Measurements from ENCODE around the gene CDAN1.

Gene CDAN1

DNA sequence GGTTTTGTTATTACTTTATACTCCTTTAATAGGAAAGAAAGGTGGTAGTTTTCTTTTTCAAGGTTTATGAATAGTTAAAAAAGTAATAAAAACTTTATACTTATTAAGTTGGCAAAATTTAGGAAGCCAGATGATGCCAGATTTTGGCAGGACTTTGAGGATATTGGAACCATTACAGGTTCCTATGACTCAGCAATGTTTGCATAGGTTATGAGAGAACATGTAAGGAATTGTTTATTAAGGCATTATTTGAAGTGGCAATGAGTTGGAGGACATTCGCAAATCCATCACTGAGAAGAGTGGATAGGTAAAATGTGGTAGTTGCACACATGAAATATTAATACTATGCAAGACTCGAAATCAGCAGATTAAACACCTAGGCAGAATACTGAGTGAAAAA lies 29.9 kb downstream of the CDAN1 start:
- DNase-seq (ENCODE audit: low read depth in 3 of 3): no peak

DNA sequence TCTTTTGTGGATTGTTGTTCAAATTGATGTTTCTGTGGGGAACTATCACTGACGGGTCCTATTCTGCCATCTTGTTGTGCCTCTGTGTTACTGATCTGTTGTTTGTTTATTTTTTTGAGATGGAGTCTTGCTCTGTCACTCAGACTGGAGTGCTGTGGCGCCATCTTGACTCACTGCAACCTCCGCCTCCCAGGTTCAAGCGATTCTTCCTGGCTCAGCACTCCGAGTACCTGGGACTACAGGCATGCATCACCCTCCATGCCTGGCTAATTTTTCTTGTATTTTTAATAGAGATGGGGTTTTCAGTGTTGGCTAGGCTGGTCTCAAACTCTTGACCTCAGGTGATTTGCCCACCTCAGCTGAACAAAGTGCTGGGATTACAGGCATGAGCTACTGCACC lies 31.6 kb downstream of the CDAN1 start:
- DNase-seq (ENCODE audit: low read depth in 3 of 3): no peak

DNA sequence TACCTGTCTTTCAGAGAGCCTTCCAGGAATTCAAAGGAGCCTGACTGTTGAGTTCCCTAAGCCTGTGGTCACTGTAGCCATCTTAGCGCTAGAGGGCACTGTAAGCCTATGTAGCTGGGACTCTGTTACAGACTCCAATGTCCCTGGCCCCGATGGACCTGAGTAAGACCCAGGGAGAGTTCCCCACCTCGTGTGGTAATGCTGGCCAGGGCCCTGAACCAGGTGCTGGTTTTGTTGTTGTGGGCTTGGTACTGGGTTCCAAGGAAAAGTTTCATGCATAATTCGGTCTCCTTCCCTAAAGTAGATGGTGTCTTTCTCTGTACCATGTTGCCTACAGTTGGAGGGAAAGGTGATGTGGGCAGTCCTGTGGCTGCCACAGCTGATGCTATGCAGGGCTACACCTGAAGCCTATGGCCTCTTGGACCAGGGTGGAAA lies 32.4 kb downstream of the CDAN1 start:
- DNase-seq (ENCODE audit: low read depth in 3 of 3): peak; percentile 29 to 57 (median 44)

DNA sequence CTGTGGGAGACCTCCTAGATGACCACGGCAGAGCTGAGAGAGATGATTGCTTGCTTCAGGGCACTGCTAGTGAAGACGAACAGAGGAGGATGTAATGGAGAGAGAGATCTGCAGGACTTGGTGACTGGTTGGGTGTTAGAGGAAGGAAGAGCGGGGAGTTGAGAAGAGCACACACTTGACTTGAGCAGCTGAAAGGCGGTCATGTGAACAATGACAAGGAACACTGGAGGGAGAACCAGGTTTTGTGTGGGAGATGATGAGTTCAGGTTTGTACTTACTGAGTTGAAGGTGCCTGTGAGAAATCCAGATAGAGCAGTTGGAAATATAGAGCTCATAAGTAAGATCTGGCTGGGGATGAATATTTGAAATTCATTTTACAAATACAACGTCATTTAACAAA lies 40.3 kb downstream of the CDAN1 start:
- no peak for DNase-seq (ENCODE audit: low read depth in 3 of 3)

DNA sequence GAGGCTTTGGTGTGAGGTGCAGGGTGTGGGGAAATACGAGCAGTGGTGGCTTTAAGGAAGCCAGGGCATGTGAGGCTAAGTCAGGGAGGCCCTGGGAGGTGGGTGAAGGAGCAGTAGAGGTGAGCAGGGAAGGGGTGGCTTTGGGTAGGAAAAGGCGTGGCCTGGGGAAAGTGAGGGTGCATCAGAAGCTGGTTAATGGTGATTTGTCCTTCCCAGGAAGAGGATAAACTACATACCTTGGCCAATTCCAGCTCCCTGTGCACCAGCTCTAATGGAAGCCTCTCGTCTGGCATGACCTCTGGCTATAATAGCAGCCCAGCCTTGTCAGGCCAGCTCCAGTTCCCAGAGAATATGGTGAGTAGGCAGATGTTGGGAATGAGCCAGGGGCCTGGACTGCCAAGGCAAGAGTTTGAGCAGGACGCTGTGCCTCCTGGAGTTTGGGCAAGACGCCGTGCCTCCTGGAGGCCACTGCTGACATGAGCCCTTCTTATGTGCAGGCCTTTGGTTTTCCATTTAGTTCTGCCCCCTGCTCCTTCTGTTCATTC lies 41.3 kb downstream of the CDAN1 start:
- no peak for DNase-seq (ENCODE audit: low read depth in 3 of 3)

DNA sequence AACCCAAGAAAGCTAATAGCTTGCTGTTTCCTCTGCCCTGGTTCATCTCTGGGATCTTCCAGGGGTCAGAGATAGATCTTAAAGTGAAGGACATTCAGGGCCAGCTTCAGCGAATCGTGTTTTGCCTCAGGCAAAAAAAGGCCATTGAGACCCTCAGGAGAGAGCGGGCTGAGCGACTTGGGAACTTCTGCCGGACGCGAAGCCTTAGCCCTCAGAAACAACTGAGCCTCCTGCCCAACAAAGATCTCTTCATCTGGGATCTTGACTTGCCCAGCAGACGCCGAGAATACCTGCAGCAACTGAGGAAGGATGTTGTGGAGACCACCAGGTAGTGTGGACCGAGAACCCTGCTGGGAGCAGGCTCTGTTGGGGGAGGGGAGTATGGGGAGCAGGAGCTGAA lies 42.5 kb downstream of the CDAN1 start:
- no peak for DNase-seq (ENCODE audit: low read depth in 3 of 3)

DNA sequence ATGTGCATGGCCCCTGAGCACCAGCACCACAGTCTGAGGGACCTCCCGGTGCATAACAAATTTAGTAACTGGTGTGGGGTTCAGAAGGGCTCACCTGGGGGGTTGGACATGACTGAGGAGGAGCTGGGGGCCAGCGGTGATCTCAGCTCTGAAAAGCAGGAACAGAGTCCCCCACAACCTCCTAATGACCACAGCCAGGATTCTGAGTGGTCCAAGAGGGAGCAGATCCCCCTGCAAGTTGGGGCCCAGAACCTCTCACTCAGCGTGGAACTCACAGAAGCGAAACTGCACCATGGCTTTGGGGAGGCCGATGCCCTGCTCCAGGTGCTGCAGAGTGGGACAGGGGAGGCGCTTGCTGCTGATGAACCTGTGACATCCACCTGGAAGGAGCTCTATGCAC lies 43.0 kb downstream of the CDAN1 start:
- DNase-seq (ENCODE audit: low read depth in 3 of 3): no peak

DNA sequence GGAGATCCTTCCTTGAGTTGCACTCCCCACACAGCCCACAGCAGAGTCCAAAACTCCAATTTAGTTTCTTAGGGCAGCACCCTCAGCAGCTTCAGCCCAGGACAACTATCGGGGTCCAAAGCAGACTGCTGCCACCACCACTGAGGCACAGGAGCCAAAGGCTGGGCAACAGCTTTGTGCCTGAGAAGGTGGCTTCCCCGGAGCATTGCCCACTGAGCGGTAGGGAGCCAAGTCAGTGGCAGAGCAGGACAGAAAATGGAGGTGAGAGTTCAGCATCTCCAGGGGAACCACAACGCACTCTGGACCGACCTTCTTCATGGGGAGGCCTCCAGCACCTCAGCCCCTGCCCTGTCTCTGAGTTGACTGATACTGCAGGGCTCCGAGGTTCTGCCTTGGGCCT lies 43.4 kb downstream of the CDAN1 start:
- no peak for DNase-seq (ENCODE audit: low read depth in 3 of 3)

DNA sequence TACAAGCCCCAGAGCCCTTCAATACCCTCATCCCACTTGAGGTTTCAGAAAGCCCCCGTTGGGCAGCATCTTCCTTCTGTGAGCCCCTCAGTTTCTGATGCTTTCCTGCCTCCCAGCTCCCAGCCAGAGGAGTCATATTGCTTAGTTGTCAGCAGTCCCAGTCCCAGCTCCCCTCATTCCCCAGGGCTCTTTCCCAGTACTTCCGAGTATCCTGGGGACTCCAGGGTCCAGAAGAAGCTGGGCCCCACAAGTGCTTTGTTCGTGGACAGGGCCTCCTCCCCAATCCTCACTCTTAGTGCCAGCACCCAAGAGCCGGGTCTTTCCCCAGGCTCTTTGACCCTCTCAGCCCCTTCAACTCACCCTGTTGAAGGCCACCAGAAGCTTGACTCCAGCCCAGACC lies 43.9 kb downstream of the CDAN1 start:
- DNase-seq (ENCODE audit: low read depth in 3 of 3): no peak

DNA sequence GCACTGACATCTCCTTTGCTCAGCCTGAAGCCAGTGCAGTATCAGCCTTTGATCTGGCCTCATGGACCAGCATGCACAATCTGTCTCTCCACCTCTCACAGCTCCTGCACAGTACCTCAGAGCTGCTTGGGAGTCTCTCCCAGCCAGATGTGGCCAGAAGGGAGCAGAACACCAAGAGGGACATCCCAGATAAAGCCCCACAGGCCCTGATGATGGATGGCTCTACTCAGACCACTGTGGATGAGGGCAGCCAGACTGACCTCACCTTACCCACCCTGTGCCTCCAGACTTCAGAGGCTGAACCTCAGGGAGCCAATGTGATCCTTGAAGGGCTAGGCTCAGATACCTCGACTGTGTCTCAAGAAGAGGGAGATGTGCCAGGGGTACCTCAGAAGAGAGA lies 44.4 kb downstream of the CDAN1 start:
- no peak for DNase-seq (ENCODE audit: low read depth in 3 of 3)

DNA sequence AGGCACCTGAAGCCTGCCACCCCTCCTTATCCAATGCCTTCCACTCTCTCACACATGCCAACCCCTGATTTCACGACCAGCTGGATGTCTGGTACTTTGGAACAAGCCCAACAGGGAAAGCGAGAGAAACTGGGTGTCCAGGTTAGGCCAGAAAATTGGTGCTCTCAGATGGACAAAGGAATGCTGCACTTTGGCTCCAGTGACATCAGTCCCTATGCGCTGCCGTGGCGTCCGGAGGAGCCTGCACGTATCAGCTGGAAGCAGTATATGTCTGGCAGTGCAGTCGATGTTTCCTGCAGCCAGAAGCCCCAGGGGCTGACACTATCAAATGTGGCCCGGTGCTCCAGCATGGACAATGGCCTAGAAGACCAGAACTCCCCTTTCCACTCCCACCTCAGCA lies 45.2 kb downstream of the CDAN1 start:
- DNase-seq (ENCODE audit: low read depth in 3 of 3): no peak

DNA sequence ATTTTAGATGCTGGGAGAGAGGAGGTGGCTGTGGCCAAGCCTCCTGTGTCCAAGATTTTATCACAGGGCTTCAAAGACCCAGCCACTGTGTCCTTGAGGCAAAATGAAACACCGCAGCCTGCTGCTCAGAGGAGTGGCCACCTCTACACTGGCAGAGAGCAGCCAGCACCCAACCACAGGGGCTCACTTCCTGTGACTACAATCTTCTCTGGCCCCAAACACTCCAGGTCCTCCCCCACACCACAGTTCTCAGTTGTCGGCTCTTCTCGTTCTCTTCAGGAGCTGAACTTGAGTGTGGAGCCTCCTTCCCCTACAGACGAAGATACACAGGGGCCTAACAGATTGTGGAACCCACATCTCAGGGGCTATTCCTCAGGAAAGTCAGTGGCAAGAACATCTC lies 45.6 kb downstream of the CDAN1 start:
- no peak for DNase-seq (ENCODE audit: low read depth in 3 of 3)

DNA sequence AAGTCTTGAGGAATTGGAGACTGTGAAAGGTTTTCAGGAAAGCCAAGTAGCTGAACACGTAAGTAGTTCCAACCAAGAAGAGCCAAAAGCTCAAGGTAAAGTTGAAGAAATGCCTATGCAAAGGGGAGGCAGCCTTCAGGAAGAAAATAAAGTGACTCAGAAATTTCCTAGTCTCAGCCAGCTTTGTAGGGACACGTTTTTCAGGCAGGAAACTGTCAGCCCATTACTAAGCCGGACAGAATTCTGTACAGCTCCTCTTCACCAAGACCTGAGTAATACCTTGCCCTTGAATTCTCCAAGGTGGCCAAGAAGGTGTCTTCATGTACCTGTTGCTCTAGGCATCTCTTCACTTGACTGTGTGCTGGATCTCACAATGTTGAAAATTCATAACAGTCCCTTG lies 48.6 kb downstream of the CDAN1 start:
- DNase-seq (ENCODE audit: low read depth in 3 of 3): no peak

DNA sequence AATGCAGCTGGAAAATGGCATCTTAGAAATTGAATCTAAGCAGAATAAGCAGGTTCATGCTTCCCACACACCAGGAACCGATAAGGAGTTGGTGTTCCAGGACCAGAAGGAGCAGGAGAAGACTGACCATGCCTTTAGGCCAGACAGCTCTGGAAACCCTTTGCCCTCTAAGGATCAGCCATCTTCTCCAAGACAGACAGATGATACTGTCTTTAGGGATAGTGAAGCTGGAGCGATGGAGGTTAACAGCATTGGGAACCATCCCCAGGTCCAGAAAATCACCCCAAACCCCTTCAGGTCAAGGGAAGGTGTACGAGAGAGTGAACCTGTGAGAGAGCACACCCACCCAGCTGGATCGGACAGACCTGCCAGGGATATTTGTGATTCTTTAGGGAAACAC lies 49.2 kb downstream of the CDAN1 start:
- no peak for DNase-seq (ENCODE audit: low read depth in 3 of 3)

DNA sequence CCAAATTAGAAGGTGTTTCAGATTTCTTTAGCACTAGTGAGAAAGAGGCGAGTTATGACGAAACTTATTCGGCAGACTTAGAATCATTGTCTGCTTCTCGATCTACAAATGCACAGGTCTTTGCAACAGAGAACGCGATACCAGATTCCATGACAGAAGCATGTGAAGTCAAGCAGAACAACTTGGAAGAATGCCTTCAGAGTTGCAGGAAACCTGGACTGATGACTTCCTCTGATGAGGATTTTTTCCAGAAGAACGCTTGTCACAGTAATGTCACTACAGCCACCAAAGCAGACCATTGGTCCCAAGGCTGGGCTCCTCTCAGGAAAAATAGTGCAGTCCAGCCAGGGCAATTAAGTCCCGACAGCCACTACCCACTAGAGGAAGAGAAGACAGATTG lies 50.6 kb downstream of the CDAN1 start:
- no peak for DNase-seq (ENCODE audit: low read depth in 3 of 3)

DNA sequence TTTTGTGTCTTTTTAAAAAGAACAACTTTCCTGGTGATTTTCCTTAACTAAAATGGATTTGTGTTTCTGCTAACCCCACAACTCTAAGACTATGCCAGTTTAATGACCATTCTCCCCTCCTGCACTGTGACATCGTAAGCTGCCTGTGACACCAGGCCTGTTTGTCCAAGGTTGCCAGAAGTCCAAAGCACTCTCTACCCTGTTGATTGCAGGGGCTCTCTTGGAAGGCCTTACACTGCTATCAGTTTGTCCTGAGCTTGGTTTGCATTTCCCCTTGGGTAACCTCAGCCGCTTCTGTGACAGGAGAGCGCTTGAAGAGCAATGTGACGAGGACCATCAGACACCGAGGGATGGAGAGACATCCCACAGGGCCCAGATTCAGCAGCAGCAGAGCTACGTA lies 55.8 kb downstream of the CDAN1 start:
- no peak for DNase-seq (ENCODE audit: low read depth in 3 of 3)

DNA sequence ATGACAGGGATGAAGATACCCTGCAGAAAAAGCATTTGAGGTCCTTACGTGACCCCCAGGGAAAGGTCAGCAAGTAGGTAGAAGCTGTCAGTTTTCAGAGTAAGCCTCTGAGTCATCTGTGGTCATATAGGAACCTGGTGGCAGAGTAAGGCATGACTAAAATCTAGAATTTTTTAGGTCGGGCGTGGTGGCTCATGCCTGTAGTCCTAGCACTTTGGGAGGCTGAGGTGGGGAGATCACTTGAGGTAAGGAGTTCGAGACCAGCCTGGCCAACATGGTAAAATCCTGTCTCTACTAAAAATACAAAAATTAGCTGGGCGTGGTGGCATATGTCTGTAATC lies 56.8 kb downstream of the CDAN1 start:
- peak in 2 of 3 experiments; percentile 4 to 47 for DNase-seq (ENCODE audit: low read depth in 3 of 3)

DNA sequence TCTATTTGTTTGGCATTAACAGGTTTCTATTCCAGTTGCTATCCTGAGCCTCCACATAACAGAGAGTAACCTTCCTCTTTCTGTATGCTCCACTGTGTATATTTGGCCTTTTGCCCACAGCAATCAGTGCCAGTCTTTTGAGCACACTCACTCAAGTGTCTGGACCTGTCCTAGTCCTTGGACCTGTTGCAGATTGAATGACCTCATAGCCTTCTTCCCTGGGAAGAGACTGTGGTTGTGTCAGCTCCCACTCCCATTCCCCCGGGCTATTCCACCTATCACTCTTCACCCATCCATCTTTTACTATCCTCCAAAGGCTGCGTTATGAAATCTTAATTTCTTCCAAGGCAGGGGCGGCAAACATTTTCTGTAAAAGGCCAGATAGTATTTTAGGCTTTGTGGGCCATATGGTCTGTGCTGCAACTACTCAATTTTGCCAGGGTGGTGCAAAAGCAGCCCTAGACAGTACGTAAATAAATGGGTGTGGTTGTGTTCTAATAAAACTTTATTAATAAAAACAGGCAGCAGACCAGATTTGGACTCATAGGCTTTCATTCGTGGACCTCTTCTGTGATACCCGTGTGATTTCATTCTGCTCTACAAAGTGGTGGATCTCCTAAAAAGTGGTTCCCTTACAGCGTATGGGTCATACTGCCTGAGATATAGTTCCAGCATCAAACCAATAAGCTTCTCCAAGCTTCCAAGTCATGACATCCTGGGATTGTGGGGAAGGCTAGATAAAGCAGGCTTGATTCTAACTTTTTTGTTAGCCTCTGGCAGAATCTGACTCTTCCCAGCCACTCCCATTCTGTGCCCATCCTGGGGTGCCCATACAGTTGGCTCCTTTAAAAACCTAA lies 57.4 kb downstream of the CDAN1 start:
- no peak for DNase-seq (ENCODE audit: low read depth in 3 of 3)

DNA sequence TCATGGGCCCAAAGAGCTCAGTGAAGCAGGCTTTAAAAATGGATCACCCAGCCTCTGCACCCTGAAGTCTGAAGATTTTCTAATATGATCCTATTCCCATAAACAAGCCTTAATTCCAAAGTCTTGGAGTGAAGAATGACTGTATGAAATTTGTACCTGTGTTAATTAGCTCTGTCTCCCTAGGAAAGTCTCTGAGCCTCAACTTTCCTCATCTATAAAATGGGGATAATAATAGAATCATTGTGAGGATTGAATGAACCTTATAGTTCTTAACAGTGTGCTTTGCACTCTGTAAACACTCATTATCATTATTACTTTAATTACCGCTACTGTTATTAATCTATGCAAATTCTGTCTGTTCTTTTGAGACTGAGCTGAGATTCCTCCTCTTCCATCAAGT lies 61.9 kb downstream of the CDAN1 start:
- no peak for DNase-seq (ENCODE audit: low read depth in 3 of 3)

DNA sequence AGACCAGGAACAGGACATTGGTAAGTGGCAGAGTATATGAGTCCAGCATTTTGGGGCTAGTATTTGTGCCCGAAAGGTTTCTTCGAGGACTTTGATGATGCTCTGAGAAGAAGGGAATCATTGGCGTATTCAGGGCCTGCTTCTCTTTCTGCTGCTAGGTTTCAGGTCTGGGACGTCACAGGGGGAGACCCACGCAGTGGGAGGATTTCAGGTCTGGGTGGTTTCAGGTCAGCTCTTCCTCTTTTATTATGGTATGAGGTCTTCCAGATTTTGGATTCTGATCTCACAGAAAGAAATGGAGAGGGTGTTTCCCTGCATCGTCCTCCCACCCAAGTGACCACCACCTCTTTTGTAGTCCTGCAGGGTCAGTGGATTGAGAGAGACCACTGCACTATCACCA lies 62.5 kb downstream of the CDAN1 start:
- DNase-seq (ENCODE audit: low read depth in 3 of 3): no peak
